Ecto neural progenitor cell (in vitro differentiated cells): ENCODE data around the gene OSBPL10.
"Not testable (repeated sequence)": the region's sequence is repeated elsewhere in the genome, so short reads cannot be mapped to it uniquely, and the experiment has no call there.

Source experiments
- DNase-seq: peaks from one replicate; pipeline ENCODE4 v3.0.0-alpha.2; 2018; ENCODE audit warnings: low spot score

OSBPL10 gene

DNA sequence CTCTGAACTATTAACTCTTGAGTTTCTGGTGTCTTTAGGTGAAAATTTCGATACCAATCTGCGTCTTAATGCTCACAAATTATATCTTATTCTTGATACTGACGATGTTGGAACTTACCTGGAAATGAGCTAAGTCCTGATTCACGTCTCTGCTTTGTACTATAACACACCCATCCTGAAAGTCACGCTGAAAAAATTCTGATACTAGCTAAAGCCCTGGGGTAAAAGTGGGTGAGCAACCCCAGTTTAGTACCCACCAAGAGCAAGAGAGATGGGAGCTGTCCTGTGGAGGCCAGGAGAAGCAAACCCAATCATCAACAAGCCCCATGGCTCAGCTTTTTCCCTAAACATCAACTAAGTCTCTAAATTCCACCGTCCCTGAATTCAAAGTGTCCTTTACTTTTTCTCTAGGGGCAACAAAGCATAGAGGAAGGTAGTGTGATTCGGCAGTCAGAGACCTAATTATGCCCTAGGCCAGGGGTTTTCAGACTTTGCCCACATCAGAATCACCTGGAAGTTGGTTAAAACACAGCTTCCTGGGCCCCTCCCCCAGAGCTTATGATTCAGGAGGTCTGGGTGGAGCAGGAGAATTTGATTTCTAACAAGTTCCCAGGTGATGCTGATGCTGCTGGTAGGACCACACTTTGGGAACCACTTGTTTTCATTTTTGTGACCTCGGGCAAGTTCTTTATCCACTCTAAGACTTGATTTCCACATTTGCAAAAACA, 90.2 kb downstream of the OSBPL10 start:
- no peak for DNase-seq

DNA sequence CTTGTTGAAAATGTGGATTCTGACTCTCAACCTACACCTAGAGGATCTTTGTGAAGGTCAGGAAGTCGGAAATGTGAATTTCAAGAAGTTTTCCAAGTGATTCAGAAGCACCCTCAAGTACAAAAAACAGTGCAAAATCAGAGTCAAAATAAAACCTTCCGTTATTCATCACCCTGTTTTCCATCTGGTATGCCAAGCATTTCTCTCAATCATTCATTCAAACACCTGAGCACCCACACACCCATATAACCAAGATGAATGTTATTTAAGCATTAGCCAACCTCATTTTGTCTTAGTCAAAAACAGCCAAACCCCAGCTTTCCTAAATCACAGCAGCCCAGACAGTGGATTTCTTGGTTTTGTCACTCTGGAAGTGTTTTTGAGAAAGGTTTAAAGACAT, 91.1 kb downstream of the OSBPL10 start:
- no peak for DNase-seq

DNA sequence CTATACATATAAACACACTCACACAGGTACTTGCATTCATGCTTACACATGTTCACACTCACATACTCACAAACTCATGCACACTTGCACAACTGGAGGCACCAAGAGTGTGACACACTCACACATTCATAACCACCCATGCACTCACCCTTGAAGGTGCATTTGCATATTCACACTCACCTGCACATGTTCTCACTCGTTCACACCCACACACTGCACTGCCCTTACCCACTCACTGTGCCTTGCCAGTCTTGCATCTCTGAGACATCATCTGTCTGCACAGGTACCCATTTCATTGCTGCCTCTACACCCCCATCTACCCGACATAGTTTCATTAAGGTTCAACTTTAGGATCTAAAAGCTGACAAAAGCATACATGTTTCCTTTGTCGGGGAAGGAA, 95.8 kb downstream of the OSBPL10 start:
- no peak for DNase-seq

DNA sequence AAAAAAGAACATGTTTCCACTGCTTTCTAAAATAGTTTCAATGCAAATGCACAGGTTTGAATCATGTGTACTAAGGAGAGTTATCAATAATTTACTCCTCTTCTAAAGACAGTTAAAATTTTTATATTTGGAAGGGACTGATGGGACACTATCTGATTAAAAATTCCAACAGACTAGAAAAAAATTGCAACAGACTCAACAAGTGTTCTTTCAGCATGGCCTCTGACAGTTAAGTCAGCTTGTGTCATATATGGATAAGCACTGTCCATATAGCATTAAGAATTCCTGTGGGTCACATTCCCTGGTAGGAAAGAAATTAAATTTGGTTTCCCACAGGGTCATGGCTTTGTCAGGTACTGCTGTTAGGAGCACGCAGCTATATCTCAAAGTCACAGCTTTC, 96.8 kb downstream of the OSBPL10 start:
- no peak for DNase-seq

DNA sequence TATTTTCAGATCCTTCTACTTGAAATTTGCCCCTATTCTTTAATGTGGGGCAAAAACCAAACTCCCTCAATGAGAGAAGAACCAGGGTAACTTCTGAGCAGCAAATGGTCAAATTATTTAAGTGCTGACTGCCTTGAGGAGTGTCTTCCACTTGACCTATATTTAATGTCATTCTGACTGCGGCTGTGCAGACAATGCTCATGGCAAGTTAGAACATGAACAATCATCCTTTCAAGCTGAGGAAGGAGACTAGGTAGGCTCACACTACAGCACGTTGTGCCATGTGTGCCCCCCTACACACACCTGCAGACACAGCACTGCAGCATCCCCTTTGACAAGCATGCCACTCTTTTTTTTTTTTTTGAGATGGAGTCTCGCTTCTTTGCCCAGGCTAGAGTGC, 98.2 kb downstream of the OSBPL10 start:
- DNase-seq = no peak

DNA sequence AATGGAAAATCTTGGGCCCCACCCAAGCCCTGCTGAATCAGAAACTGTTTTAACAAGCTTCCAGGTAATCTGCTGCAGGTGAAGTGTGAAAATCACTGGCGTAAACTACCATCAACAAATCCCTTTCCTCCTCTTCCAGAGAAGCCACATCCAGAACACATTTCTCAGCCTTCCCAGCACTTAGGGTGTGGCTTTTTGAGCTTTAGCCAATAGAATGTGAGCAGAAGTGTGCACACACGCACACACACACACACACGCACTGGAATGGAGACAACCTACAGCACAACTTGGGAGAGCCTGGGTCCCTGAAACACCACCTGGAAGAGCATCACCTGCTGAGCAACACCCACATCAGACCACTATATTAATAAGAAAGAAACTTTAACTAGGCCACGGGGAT, 98.6 kb downstream of the OSBPL10 start:
- no peak for DNase-seq

DNA sequence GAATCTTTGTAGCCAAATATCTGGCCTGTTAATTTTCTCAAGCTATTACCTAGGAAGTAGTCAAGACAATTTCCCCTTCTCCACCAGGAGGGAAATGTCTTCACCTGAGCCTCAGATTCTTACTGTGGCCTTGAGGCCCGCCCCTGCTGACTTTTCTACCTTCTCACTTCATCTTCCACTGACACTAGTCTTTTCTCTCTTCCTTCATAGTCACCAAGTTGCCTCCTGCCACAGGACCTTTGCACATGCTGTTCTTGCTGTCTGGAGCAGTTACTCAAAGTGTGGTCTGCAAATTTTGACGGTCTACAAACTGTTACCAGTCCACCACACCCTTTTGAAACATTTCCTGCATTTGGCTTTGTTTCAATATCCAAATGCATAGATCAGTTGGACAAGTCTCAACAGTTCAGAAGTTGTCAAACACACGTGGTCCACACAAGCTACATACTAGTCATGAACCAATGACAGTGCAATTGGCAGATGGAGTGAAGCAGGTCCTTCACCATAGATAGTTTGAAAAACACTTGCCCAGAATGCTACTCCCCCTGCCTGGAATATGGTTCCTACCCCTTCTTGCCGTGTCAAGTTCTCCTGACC, 100.5 kb downstream of the OSBPL10 start:
- no peak for DNase-seq

DNA sequence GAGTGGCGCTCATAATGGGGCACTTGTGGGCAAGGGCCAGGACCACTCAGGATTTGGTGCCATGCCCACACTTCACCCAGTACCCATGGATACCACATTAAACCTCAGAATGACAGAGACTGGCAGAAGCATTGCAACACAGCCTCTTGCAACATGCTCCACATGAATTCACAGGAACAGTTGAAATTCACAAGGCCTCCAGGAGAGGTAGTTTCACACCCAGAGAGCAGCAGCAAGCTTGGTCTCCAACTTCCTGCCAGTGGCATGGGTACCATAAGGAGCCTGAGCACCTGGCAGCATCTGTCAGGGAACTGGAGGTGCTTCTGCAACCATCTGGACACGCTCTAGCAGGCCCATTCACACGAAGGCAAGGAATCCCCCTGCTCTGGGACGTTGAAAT, 101.0 kb downstream of the OSBPL10 start:
- no peak for DNase-seq

DNA sequence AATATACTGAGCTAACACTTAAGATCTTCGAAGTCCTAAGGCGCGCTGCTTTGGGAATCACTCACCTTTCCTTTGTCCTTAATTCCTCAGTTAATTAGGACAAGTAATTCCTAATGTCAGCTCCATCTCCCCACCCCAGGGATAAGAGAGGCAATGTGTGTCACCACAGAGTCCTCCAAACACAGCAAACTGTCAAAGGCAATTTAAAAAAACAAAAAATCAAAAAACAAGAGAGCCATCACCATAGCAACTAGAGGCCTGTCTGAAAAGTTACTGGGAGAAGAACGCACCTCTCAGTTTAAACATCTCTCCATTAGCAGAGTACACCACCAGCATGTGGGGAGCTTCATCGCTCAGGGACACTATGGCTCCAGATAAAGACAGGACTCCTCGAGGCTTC, 101.7 kb downstream of the OSBPL10 start:
- DNase-seq = no peak

DNA sequence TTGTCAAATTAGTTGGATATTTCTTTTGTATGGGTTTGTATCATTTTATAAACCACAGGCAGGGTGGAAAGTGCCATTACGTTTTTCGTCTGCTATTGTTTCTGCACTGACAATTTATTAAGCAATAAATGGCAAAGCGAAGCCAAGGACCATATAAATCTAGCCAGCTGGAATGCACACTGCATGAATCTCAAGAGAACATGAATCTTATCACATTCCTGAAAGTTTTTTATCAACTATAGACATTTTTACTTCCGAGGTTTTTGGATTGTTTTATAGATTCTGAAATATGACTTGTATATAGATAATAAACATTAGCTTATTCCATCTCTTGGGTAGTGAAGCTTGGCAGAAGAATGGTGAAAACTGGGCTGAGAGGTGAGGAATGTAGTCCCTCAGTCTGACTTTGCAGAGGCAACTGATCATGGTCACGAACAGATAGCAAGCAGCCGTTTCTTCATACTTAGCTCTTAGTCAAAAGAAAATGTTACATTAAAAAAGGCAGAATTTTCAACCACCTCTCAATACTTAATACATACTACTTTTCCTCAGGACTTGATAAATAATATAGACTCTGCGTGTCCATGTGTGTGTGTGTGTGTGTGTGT, 102.7 kb downstream of the OSBPL10 start:
- no peak for DNase-seq

DNA sequence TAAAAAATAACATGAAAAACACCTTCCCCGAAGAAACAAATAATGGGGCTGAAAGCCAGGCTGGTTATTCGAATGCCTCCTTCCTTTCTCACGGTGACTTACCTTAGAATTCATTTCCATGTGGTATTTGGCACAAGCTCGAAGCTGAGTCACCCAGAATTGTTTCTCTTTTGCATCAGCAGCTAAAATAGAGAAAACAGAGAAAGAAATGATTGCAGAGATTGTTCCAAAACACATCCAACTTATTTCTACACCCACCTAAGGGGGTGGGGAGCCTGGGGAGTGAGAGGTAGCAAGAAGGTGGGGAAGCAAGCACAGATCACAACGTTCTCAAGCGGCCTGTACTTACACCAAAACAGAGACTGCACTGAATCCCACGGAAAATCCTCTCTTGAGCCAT, 104.7 kb downstream of the OSBPL10 start:
- DNase-seq = no peak

DNA sequence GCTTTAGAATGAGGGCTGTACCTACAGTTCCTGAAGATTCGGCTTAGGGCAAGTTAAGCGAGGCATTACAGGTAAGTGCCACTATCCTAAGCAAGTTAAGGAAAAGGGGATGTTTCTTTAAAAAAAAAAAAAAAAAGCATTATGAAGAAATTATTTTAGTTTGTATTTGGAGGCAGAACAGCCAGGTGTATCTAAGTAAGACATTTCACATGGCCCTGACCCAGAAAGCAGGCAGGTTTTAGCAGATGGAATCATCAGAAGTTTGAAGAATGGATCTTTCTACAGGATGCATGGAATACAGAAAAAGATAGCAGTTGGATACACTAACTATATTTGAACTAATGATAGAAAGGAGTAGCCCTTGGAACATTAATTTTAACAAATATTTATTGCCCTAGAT, 105.6 kb downstream of the OSBPL10 start:
- no peak for DNase-seq

DNA sequence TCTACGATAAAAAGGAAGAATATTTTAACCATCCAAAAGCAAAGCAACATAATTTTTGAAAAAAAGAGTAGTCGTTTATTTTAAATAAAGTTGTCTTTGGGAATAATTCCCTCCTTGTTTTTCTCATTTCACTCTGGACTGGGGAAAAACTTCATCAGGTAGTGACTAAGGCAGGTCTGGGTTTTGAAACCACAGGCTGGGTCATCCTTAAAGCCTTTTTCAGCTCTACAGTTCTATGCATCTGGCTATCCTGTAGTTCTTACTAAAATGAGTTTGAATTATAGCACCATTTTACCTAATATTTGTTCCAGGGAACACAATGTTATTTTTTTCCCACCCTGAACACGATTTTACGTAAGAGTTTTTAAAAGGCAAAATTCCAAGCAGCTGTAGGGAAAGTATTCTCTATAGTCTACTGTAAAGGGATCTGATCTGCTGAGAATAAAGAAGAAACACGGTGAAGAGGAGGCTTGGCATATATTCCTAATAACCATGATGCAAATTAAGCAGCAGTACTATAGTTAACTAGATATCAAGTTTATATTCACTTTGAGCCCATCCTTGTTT, 107.7 kb downstream of the OSBPL10 start:
- no peak for DNase-seq

DNA sequence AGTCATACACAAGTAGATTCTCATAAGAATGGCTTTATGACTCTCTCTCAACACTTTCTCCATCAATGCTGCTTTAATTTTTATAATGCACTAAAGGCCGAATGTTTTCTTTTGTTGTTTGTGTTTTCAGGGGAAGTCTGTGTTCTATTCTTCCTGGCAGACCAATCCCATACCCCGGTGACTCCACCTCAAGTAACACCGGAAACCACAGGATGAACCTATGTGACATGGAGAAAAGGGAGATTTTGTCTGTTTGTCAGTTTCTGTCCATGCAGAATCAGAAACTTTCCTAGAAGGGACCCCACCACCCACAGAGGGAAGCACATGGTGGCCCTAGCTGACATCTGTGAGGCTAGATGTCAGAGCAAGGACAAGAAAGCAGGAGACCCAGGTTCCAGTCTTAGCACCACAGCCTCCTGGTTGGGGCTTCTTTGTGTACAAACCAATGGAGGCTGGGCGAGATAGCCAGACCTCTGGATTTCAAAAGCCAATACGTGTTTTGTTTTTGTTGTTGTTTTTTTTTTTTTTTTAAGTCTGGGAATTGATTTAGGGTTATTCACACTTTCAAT, 109.0 kb downstream of the OSBPL10 start:
- no peak for DNase-seq

DNA sequence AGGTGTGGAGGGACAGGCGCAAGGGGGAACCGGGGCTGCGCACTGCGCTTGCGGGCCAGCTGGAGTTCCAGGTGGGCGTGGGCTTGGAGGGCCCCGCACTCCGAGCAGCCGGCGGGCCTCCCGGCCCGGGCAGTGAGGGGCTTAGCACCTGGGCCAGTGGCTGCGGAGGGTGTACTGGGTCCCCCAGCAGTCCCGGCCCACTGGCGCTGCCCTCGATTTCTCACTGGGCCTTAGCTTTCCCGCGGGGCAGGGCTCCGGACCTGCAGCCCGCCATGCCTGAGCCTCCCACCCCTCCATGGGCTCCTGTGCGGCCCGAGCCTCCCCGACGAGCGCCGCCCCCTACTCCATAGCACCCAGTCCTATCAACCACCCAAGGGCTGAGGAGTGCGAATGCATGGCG, 111.0 kb downstream of the OSBPL10 start:
- DNase-seq = not testable (repeated sequence)

DNA sequence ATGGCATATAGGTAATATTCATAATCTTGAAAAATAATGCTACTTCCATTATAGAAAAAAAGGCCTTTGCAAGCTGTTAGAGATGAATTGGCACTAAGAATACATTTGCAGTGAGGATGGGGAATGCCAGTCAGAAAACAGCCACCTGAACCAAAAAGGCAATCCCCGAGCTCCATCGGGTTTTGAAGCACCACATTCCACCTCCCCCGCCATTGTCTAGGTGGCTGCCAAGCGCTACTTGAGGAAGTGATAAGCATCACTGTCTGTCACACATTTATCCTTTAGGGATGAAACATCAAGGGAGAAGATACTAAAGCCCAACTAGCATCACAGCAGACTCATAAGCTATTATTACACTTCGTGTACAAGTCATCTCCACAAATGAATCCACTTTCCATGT, 112.8 kb downstream of the OSBPL10 start:
- DNase-seq = no peak

DNA sequence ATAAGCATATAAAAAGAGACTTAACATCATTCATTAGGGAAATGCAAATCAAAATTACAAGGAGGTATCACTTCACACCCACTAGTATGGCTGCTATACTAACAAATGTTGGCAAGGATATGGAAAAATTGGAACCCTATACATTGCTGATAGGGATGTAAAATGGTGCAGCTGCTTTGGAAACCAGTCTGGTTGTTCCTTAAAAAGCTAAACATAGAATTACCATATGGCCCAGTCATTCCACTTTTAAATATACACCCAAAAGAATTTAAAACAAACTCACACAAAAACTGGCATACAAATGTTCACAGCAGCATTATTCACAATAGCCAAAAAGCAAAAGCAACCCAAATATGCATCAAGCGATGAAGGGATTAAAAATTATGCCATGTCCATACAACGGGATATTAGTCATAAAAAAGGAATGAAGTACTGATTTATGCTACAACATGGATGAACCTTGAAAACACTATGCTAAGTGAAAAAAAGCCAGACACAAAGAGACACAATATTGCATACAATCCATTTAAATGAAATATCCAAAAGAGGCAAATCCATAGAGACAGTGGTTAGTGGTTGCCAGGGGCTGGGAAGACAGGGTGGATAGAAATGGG, 118.3 kb downstream of the OSBPL10 start:
- DNase-seq = no peak

DNA sequence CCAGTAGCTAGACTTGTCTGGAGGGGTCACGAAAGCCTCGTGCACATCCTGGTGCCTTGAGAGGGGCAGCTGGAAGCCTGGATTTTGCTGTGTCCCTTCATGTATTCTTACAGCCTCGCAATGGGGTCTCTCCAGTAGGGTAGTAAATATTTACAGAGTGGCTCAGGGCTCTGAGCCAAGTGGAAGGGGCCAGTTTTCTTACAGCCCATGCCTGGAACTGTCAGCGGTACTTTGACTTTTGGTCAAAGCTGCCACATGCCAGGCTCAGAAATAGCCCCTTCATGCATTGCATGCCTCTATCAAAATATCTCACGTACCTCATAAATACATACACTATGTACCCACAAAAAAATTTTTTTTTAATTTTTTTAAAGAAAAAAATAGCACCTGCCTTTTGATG, 119.2 kb downstream of the OSBPL10 start:
- no peak for DNase-seq

DNA sequence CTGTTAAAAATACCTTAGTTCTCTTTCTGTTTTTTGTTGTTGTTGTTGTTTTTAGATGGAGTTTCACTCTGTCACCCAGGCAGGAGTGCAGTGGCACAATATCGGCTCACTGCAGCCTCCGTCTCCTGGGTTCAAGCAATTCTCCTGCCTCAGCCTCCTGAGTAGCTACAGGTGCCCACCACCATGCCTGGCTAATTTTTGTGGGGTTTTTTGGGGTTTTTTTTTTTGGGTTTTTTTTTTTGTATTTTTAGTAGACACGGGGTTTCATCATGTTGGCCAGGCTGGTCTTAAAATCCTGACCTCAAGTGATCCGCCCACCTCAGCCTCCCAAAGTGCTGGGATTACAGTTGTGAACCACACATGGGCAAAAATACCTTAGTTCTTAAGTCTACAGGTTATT, 120.4 kb downstream of the OSBPL10 start:
- not testable (repeated sequence) for DNase-seq

DNA sequence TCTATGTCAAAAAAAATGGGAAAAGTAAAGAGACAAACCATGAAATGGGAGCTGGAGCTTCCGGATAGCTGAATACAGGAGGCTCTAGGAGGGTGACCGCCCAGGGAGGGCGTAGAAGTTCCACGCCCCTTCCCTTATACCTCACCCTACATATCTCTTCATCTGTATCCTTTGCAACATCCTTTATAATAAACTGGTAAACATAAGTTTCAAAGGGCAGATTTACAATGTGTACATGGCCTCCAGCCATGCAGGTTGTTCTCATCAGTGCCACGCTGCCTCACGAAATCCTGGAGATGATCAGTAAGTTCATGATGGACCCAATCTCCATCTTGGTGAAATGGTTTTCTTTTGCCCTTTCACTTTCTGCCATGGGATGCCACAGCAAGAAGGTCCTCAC, 121.8 kb downstream of the OSBPL10 start:
- no peak for DNase-seq

DNA sequence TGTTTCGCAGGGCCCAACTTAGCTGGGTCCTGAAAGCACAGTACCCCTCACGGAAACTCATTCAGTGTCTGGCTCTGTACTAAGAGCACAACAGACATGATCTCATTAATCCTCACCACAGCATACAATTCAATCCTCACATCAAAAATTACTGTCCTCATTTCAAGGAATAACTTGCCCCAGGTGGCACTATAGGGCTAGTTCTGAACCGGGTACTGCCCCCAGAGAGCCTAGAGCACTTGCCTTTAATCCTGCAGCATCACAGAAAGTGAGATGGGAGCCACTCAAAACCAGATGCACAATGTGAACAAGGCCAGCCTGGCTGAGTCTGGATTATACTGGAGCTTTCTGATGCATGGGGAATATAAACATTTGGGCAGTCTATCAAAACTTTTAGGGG, 122.6 kb downstream of the OSBPL10 start:
- DNase-seq = no peak

DNA sequence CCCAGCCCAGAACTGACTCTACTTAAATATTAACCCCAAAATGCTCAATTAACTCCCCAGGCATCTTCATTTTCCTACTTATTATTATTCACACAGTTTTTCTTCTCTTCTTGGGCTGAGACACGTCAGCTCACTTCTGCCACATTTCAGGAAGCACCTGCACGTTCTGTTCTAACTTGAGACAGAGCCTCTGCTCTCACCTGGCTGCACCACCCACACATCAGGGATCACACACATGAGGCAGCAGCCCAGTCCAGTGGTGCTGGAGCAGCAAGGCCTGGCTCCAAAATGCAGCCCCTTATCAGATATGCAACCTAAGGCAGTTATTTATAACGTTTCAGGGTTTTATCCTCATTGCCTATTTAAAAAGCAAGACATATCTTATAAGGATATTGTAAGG, 127.5 kb downstream of the OSBPL10 start:
- DNase-seq = no peak

DNA sequence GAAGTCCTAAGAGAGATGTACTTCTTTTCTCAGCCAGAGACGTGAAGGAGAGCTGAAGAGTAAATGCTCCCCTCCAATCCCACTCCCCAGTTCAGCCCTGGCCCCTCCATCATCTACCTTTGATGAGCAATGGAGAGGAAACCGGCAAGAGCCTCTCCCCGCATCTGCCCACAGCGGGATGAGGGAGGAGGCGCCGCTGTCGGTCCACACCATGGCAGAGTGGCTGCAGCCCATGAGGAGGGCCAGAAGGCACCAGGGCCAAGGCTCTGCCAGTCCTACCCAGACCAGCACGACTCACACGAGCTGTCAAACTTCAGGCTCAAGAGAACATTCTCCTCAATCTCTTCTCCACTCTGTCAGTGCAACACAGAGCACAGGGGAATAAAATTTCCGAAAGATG, 129.8 kb downstream of the OSBPL10 start:
- DNase-seq = no peak
